Left colon (tissue), 2 donors: ENCODE results near the gene PCNX1. TPM values are rescaled to one million over a fixed set of nuclear protein-coding genes. Genes with fewer than 3 reads are reported as not detected.
"Not testable (repeated sequence)": the region's sequence is repeated elsewhere in the genome, so short reads cannot be mapped to it uniquely, and the experiment has no call there.

Experiments
- ATAC-seq: fragments of 200-7000 bp; cut with Tn5 transposase; one replicate; pipeline ENCODE4 v1.9.1; 2020; ENCODE audit warnings: mild to moderate bottlenecking, moderate library complexity
- DNase-seq, 2 donors: peaks; one replicate each; pipeline ENCODE4 v3.0.0-alpha.2; 2020
- intact Hi-C, 2 donors: fragments of 100-400 bp; cut with DNase I in 1 of 2; cut with micrococcal nuclease in 1 of 2; formaldehyde crosslinking; loops; one replicate each; pipeline versions ENCODE4 v1.11.2 to v1.14.0; 2022; cut with DNase I, micrococcal nuclease
- total RNA-seq, 2 donors: library from RNA; stranded (reverse); fragmentation: NEBNext Ultra II Directional; extraction: Animal tissue kit (Norgen Biotek cat#: 25700); gene quantifications; one replicate each; pipeline ENCODE4 v1.2.1, GENCODE V29; 2021
- donor health status: DM: no; HTN: no; CAD: no.
- donor health status: DM: yes; HTN: yes; CAD: no.

The PCNX1 gene
- total RNA-seq, 2 donors from 2014 or later, result 24.5 to 32.8 TPM

DNA sequence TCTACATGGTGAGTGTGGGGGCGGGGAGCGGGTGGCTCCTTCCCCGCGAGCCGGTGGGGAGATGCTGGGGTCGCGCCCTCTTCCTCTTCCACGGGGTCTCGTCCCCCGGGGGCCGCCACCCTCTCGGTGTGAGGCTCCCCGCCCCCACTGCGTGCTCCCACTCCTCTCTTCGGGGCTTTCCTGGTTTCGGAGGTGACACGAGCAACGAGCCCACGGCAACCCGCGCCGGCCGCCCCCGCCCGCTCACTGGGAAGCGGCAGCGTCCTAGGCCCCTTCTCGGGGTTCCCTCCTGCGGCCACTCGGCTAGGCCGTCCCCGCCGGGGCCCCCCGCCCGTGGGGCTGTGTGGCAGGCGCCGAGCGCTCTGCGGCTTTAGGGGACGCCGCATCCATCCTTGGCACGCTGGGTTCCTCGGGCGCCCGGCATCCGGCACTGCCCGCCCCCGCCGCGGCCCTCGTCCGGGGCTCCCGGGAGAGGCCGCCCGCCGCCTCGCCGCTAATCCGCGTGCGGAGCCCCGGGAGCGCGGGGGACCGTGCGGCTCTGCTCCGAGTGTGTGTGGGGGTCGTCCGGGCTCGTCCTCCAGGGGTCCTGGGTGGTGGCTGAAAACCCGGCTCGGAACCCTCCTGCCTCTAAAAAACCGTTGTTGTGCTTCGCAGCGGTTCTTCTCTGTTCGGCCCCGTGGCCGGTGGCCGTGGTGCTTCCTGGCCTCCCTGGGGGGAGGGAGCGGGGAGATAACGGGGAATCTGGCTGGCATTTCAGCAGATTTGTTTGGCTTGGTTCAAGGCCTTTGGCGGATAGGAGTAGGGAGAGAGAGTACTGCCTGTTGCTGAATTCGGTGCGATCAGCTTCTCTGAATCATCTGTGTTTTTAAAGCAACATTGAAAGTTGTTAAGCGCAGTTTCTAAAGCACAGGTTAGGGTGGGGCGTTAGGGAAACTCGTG is 1.0 kb downstream of the PCNX1 start:
- DNase-seq (peak; percentile 57 to 72), ATAC-seq (peak; percentile 32)
- intact Hi-C loops, result no loop called here

DNA sequence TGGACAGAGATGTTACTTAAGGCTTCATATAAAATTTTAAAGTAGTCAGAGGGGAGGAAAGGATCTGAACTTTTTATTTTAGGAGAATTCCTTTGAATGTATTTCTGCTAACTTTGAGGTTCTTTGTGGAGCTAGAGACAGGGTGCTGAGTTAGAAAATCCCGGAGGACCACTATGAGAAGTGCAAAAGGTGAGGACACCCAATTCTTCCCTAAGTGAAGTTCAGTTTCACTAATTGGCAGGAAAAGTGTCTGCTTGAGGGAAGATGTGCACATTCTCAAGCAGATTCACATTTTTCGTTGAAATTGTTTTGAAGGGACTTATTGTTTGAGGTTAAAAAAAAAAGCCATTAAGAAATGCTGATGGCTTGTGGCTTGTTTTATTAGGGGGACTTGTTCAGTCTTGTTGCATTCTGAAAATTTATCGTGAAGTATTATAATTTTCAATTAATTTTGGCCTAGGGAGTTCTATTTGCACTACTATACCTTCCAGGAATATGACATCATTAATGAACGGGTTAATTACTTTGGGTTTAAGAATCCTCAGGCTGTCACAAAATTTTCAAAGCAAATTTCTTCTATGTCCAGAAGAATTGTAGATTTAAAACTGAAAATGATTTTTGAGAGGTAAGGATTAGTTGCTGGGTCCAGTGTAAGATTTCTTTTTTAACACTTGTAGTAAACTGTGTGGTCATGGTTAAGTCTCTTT is 1.8 kb downstream of the PCNX1 start:
- no peak for ATAC-seq
- intact Hi-C loops, result no loop called here
- DNase-seq, result no peak

DNA sequence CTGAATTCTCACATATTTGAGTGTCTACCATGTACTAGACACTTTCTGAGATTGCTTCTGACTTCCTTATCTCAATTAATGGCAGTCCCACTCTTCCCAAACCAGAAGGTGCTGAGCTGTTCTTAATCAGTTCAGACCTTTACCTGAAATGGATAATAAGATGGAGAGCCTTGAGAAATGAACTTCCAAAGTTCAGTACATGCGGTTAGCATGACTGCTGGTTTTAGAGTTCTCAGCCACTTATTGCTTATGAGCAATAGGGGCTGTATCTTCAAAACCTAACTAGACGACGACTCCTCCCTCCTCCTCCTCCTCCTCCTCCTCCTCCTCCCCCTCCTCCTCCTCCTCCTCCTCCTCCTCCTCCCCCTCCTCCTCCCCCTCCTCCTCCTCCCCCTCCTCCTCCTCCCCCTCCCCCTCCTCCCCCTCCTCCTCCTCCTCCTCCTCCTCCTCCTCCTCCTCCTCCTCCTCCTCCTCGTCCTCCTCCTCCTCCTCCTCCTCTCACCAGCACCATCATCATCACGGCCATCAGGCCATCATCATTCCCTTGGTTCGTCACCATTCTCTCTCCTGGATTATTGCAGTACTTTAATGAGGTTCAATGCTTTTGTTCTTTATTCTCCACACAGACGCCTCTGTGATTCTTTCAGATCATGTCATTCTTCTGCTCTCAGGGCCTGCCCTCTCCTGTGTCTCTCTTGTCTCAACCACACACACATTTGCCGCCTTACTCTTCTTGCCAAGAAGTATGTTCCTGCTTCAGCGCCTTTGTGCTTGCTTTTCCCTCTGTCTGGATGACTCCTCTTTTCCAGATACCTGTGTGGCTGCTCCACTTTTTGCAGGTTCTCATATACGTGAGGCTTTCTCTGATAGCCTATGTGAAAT is 2.7 kb downstream of the PCNX1 start:
- ATAC-seq (no peak), DNase-seq (no peak)
- intact Hi-C loops, result loop anchor here in 1 of 2 donors (10.0 kb wide), 1 partner anchor 65 kb away; no protein-coding TSS in a partner anchor

DNA sequence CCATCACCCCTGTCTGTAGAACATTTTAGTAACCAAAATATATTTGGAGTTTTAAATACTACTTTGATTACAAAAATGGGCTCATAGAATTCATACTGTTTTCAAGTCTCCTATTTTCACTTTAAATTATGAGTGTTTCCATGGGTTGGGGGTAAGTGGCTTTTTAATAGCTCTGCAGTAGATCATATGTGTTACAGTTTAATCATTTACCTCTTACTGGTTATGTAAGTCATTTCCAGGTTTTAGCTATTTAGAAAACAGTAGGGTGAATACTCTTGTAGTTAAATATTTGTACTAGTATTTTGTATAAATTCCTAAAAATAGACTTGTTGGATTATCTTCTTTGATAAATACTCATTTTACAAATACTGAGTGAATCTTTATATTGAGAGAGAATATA is 8.2 kb downstream of the PCNX1 start:
- DNase-seq, result no peak
- ATAC-seq, result no peak
- intact Hi-C loops, result loop anchor here in 1 of 2 donors (10.0 kb wide), 1 partner anchor 59 kb away; no protein-coding TSS in a partner anchor

DNA sequence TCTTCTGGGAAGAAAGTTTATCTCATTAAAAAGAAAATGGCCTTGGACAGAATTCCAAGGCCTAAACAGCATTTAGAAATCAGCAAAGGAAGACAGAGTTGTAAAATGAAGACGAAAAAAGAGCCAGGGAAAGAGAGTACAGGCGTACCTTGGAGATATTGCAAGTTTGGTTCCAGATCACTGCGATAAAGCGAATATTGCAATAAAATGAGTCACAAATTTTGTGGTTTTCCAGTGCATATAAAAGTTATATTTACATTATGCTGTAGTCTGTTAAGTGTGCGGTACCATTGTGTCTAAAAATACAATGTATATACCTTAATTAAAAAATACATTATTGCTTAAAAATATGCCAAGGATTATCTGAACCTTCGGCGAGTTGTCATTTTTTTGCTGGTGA is 9.0 kb downstream of the PCNX1 start:
- DNase-seq (no peak), ATAC-seq (no peak)
- intact Hi-C loops, result loop anchor here in 1 of 2 donors (10.0 kb wide), 1 partner anchor 59 kb away; no protein-coding TSS in a partner anchor

DNA sequence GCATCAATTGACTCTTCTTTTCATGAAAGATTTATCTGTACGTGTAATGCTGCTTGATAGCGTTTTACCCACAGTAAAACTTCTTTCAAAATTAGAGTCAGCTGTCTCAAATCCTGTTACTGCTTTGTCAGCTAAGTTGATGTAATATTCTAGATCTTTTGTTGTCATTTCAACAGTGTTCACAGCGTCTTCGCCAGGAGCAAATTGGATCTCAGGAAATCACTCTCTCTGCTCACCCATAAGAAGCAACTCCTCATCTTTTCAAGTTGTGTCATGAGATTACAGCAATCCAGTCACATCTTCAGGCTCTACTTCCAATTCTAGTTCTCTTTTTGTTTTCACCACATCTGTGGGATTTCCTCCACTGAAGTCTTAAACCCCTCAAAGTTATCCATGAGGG is 9.5 kb downstream of the PCNX1 start:
- intact Hi-C loops, result loop anchor here in 1 of 2 donors (10.0 kb wide), 1 partner anchor 58 kb away; no protein-coding TSS in a partner anchor
- no peak for ATAC-seq
- DNase-seq, result no peak

DNA sequence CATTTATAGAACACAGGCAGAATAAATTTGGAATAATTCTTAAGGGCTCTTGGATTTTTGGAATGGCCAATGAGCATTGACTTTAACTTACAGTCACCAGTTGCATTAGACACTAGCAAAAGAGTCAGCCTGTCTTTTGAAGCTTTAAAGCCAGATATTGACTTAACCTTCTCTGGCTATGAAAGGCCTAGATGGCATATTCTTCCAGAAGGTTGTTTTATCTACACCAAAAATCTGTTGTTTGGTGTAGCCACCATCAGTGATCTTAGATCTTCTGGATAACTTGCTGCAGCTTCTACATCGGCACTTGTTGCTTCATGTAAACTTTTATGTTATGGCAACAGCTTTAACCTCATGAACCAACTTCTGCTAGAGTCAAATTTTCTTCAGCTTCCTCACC is 10.4 kb downstream of the PCNX1 start:
- ATAC-seq, result no peak
- intact Hi-C loops, result loop anchor here in 1 of 2 donors (10.0 kb wide), 1 partner anchor 57 kb away; no protein-coding TSS in a partner anchor
- DNase-seq, result no peak

DNA sequence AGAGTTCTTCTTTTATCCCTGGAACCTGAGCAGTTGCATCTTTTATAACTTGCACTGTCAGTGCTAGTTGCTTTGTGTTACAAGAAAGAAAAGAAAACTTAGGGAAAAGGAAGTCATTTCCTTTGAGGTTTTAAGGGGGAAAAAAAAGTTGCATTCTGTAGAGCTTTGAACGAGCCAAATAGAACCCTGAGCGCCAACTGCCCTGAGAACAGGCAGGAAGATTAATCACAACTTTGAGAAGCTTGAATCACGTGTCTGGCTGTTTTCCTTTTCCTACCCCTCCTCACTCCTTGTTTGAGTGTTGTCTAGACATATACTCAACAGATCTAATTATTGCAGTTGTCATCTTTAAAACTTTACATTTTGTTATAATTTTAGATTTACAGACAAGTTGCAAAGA is 12.5 kb downstream of the PCNX1 start:
- ATAC-seq (no peak), DNase-seq (no peak)
- intact Hi-C loops, result loop anchor here in 1 of 2 donors (10.0 kb wide), 1 partner anchor 55 kb away; no protein-coding TSS in a partner anchor

DNA sequence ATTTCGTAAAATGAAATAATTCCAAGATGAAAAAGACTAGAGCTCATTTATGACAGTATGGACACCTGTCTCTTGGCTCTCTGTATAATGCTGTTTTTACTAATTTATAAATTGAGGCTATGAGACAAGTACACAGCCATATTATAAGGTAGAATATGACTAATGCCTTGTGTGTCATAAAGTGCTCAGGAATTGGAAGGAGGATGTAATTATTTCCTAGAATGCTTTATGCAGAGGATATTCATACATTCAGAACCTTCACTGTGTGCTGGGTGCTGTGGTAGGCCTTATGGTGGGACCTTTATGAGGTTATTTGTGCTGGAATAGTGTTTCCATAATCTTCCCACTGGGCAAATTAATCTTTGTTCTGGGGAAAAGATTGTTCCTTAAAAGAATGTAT is 13.3 kb downstream of the PCNX1 start:
- ATAC-seq (no peak), DNase-seq (no peak)
- intact Hi-C loops, result no loop called here

DNA sequence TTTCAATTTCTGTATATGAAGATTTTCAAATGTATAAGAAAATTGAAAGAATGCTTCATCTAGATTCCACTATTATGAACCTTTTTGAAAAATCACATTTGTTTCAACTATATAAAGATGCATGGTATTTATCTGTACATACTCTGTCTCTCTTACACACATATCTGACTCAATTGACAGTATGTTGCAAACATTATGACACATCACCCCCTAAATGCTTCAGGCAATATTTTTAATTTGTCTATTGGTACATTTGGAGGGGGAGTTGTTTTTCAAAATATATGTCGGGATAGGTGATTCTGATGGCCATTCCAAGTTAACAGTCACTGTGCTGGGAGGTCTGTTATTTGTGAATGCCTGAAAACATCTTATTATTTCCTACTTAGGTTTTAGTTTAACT is 14.4 kb downstream of the PCNX1 start:
- intact Hi-C loops, result no loop called here

DNA sequence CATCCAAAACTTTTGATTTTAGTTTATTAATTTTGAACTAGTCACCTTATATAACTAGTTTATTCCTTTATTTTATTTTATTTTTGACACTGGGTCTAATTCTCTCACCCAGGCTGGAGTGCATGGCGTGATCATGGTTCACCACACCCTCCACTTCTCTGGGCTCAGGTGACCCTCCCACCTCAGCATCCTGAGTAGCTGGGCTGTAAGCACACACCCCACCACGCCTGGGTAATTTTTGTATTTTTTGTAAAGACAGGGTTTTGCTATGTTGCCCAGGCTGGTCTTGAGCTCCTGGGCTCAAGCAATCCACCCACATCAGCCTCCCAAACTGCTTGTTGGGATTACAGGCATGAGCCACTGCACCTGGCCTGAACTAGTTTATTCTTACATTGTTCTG is 17.3 kb downstream of the PCNX1 start:
- ATAC-seq (no peak), DNase-seq (no peak)
- intact Hi-C loops, result no loop called here

More for the DNA sequence above, 14.4 kb downstream of the PCNX1 start:
- ATAC-seq (no peak), DNase-seq (no peak)

DNA sequence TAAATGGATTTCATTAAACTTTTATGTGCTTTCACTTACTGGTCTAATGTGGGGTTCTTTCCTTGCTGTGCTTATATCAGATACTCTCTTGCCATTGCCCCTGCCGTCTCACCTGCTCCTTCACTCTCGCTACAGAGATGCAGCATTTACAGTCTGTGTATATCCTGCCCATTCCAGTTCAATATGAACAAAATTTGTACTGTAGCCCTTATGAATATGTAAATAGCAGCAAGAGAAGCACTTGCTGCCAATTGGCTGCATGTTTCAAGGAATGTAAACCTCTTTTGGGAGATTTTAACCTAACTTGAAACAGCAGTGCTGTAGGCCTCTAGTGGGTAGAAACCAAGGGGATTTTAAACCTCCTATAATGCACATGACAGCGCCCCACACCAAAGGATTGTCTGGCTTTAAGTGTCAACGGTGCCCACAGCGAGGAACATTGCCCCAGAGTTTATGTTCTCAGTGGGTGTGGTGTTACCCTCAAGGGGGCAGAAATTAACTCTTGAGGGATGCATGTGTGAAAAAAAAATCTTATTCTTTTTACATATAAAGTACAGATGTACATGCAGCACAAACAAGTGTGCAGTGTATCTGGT is 19.1 kb downstream of the PCNX1 start:
- ATAC-seq (no peak), DNase-seq (no peak)
- intact Hi-C loops, result no loop called here

DNA sequence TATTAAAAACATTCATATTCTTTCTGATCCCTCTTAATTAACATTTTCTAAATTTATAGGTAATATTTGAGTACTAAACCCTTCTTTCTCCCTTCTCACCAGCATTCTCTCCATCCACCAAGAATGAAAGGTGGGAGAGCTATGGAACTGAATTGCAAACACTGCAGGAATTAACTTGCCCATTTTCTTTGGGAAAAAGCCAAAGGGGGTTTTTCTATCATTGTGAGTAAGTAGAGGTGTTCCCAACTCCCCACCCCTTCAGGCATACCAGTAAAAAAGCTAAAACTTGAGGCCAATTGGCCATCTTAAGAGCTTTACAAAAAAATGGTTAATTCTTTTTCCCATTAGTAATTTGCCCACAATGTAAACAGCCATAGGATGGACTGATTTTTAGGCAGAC is 23.7 kb downstream of the PCNX1 start:
- ATAC-seq (no peak), DNase-seq (no peak)
- intact Hi-C loops, result no loop called here

DNA sequence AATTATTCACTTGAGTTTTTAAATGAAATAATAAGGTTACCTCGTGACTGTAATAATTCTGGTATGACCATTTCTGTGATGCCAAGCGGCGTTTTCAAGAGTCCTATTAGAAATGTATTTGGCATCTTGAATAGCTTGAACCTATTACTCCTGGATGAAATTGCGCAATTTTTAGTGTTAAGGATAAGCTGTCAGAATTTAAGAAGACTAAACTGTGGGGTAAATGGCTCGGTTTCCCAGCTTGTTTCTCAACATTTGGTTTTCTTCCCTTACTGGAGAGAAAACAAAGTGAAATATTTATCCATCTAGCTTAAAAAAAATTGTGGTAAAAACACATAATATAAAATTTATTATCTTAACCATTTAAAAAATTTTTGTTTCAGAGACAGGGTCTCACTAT is 26.8 kb downstream of the PCNX1 start:
- DNase-seq (no peak), ATAC-seq (no peak)
- intact Hi-C loops, result no loop called here

DNA sequence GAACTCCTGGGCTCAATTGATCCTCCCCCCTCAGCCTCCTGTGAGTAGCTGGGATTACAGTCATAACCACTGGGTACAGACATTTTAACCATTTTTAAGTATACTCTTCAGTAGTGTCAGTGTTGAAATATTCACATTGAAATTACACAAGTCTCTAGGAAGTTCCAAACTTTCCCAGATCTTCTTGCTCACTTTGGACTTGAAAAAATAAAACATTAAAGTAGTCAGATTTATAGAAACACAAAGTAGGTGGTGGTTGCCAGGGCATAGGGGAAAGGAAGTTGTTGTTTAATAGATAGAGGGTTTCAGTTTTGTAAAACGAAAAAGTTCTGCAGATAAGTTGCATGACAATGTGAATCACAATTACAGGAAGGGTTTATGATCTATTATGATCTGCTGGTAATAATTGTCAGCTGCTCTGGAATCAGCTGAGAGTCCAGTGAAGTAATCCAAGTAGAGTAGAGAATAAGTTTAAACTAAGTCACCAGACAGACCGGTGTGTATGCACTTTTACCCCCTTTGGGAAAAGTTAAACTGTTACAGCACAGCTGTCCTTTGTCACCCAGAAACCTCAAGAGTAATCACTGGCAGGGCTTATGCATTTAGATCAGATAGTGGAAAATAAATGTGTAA is 27.4 kb downstream of the PCNX1 start:
- intact Hi-C loops, result no loop called here
- ATAC-seq, result peak; percentile 79
- DNase-seq, result no peak

DNA sequence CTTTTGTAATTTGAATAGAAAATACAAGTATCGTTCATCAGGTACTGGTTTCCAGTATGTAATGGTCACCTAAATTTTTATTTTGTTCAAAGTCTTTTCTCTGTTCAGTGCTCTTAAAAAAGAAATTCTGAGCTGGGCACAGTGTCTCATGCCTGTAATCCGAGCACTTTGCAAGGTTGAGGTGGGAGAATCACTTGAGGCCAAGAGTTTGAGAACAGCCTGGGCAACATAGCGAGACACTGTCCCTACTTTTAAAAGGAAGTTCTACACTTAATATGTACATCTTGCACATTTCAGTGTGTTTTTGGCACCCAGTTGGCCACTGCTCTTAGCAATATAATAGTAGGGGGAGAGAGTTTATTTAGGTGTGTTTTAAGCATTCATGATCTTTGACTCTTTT is 27.9 kb downstream of the PCNX1 start:
- ATAC-seq (no peak), DNase-seq (no peak)
- intact Hi-C loops, result no loop called here

DNA sequence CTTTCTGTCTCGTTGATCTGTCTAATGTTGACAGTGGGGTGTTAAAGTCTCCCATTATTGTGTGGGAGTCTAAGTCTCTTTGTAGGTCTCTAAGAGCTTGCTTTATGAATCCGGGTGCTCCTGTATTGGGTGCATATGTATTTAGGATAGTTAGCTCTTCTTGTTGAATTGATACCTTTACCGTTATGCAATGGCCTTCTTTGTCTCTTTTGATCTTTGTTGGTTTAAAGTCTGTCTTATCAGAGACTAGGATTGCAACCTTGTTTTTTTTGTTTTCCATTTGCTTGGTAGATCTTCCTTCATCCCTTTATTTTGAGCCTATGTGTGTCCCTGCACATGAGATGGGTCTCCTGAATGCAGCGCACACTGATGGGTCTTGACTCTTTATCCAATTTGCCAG is 32.4 kb downstream of the PCNX1 start:
- intact Hi-C loops, ATAC-seq, DNase-seq: not testable (repeated sequence)
